Natural killer cell (primary cell): ENCODE measurements around the gene FRMD3. TPM values are rescaled to one million over a fixed set of nuclear protein-coding genes. Genes with fewer than 3 reads are reported as not detected.

Experiments
- ATAC-seq, 3 donors: fragments of 150-1000 bp in 2 of 3; fragments of 200-7000 bp in 1 of 3; cut with Tn5 transposase; 1 replicate in 1 of 3; 2 replicates in 2 of 3; pipeline ENCODE4 v1.10.0; 2021; ENCODE audit warnings: mild to moderate bottlenecking in 2 of 3, moderate library complexity in 2 of 3
- DNase-seq, 2 donors: peaks; one replicate each; pipeline versions ENCODE4 v3.0.0 to v3.0.0-alpha.2; 2013 to 2021; ENCODE audit warnings: mixed read lengths in 1 of 2
- H3K27ac ChIP-seq: one replicate; pipeline ENCODE4 v1.5.1; 2013; ENCODE audit warnings: mild to moderate bottlenecking, low read length
- H3K27me3 ChIP-seq: one replicate; pipeline ENCODE4 v1.6.1; 2013; ENCODE audit warnings: low read length; ENCODE audit not compliant: control insufficient read depth, insufficient read depth
- H3K36me3 ChIP-seq: one replicate; pipeline ENCODE4 v1.6.1; 2013; ENCODE audit warnings: low read length; ENCODE audit not compliant: control insufficient read depth, insufficient read depth
- H3K4me1 ChIP-seq: one replicate; pipeline ENCODE4 v1.6.1; 2013; ENCODE audit warnings: low read length; ENCODE audit not compliant: control insufficient read depth, insufficient read depth
- H3K4me3 ChIP-seq: one replicate; pipeline ENCODE4 v1.5.1; 2013; ENCODE audit warnings: low read length
- H3K9me3 ChIP-seq: one replicate; pipeline ENCODE4 v1.6.1; 2013; ENCODE audit warnings: low read length; ENCODE audit not compliant: control insufficient read depth, insufficient read depth
- H3K27ac Mint-ChIP-seq, 2 donors: one replicate each; pipeline ENCODE4 v1.8.0; 2022; ENCODE audit warnings: mild to moderate bottlenecking in 2 of 2, mixed read lengths in 2 of 2, moderate library complexity in 1 of 2
- H3K27me3 Mint-ChIP-seq, 2 donors: one replicate each; pipeline ENCODE4 v1.8.0; 2022; ENCODE audit warnings: low read depth in 2 of 2, mixed read lengths in 2 of 2
- H3K36me3 Mint-ChIP-seq: one replicate; pipeline ENCODE4 v1.8.0; 2022; ENCODE audit warnings: mixed read lengths
- H3K4me1 Mint-ChIP-seq, 2 donors: one replicate each; pipeline ENCODE4 v1.8.0; 2022; ENCODE audit warnings: mixed read lengths in 2 of 2
- H3K4me3 Mint-ChIP-seq: one replicate; pipeline ENCODE4 v1.8.0; 2022; ENCODE audit warnings: mild to moderate bottlenecking, moderate library complexity, mixed read lengths
- H3K9me3 Mint-ChIP-seq, 2 donors: one replicate each; pipeline ENCODE4 v1.8.0; 2022; ENCODE audit warnings: mixed read lengths in 2 of 2
- CTCF ChIP-seq: fragments of 200-600 bp; IDR thresholded peaks from one replicate; pipeline ENCODE4 v1.8.0; 2022; ENCODE audit warnings: antibody characterized with exemption
- WGBS: methylation state at CpG from one replicate; pipeline ENCODE4 v1.1.7; 2013; ENCODE audit warnings: missing lambda C conversion rate; ENCODE audit not compliant: insufficient coverage; 5-methylcytosine and 5-hydroxymethylcytosine counted together
- intact Hi-C: fragments of 100-400 bp; cut with micrococcal nuclease; formaldehyde crosslinking; loops from one replicate; pipeline ENCODE4 v1.14.2; 2022
- total RNA-seq, 4 donors: library from RNA; stranded (reverse); fragments of 120-200 nt in 1 of 4; gene quantifications; one replicate each; pipeline versions ENCODE4 v1.2.3 to v1.2.4, GENCODE V29; 2013 to 2022

FRMD3 gene
- total RNA-seq, 3 donors from 2014 or later (not counting 1 experiment from before 2014, with no cell fraction given): 1.2 to 2.4 (median 2.1) TPM

- no peak overlapping the region for H3K27ac ChIP-seq
- H3K27me3 Mint-ChIP-seq: peaks cover 0 to 2% of the 10 kb centered on the region in 2 donors
- intact Hi-C loops: no loop called here
- DNase-seq (no peak), ATAC-seq (no peak)
- H3K4me3 Mint-ChIP-seq: no peak overlapping the region
- 59% methylated on average over 2 of the region's 2 CpGs for WGBS
- H3K9me3 Mint-ChIP-seq: no peaks in the 10 kb centered on the region
- no peaks in the 10 kb centered on the region for H3K27me3 ChIP-seq
- TF ChIP-seq CTCF: no peak
- no peaks in the 10 kb centered on the region for H3K36me3 ChIP-seq
- H3K36me3 Mint-ChIP-seq: no peaks in the 10 kb centered on the region
- H3K27ac Mint-ChIP-seq: no peak overlapping the region
- no peaks in the 10 kb centered on the region for H3K4me1 Mint-ChIP-seq
- no peak overlapping the region for H3K4me3 ChIP-seq
- no peaks in the 10 kb centered on the region for H3K9me3 ChIP-seq
- no peaks in the 10 kb centered on the region for H3K4me1 ChIP-seq
These were observed 239.1 kb downstream of the FRMD3 start for GRCh38 chr9:83299094-83299493.

GRCh38 chr9:83296123-83296522, 242.1 kb downstream of the FRMD3 start:
- WGBS: 89% methylated on average over 2 of the region's 2 CpGs
- Mint-ChIP-seq H3K36me3 (no peaks in the 10 kb centered on the region), H3K27me3 (no peaks in the 10 kb centered on the region)

GRCh38 chr9:83294816-83295215, 243.4 kb downstream of the FRMD3 start:
- ATAC-seq (no peak), DNase-seq (no peak)
- 97% methylated on average over 2 of the region's 2 CpGs for WGBS
- H3K27ac ChIP-seq: no peak overlapping the region
- H3K4me3 ChIP-seq: no peak overlapping the region
- Mint-ChIP-seq H3K27me3 (no peaks in the 10 kb centered on the region), H3K9me3 (no peaks in the 10 kb centered on the region), H3K4me3 (no peak overlapping the region), H3K4me1 (no peaks in the 10 kb centered on the region), H3K36me3 (no peaks in the 10 kb centered on the region), H3K27ac (no peak overlapping the region)
- no peaks in the 10 kb centered on the region for H3K9me3 ChIP-seq
- intact Hi-C loops: no loop called here
- no peaks in the 10 kb centered on the region for H3K36me3 ChIP-seq
- no peak for TF ChIP-seq CTCF
- H3K4me1 ChIP-seq: no peaks in the 10 kb centered on the region
- H3K27me3 ChIP-seq: no peaks in the 10 kb centered on the region

More at GRCh38 chr9:83296123-83296522, 242.1 kb downstream of the FRMD3 start:
- H3K4me3 Mint-ChIP-seq: no peak overlapping the region
- H3K27ac ChIP-seq: no peak overlapping the region
- H3K27ac Mint-ChIP-seq: no peak overlapping the region
- ATAC-seq: no peak
- H3K4me3 ChIP-seq: no peak overlapping the region
- intact Hi-C loops: no loop called here
- no peaks in the 10 kb centered on the region for H3K4me1 Mint-ChIP-seq
- H3K4me1 ChIP-seq: no peaks in the 10 kb centered on the region
- H3K27me3 ChIP-seq: no peaks in the 10 kb centered on the region
- no peaks in the 10 kb centered on the region for H3K9me3 Mint-ChIP-seq
- H3K36me3 ChIP-seq: no peaks in the 10 kb centered on the region
- DNase-seq: no peak
- TF ChIP-seq CTCF: no peak
- no peaks in the 10 kb centered on the region for H3K9me3 ChIP-seq

DNA sequence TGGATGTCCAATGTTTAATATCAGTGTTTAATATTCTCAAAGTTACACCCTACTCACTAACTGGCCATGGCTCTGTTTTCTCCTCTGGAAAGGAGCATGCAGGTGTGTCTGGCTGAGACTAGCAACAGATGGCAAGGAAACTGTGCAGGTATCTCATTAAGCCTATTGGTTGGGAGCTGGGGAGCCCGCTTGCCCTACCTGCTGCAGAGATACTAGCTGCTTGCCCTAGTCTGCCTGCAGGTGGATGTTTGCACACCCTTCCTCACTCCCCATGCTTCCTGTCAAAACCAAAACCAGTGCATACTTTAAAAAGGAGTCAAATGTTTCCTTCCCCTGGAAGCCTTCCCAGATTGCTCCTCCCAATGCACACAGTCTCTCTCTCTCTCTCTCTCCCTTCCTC, 247.0 kb downstream of the FRMD3 start:
- Mint-ChIP-seq H3K4me1 (no peaks in the 10 kb centered on the region), H3K27me3 (no peaks in the 10 kb centered on the region), H3K4me3 (no peak overlapping the region), H3K36me3 (no peaks in the 10 kb centered on the region), H3K9me3 (peaks cover 0 to 3% of the 10 kb centered on the region in 2 donors), H3K27ac (no peak overlapping the region)
- Histone ChIP-seq H3K27me3 (no peaks in the 10 kb centered on the region), H3K4me1 (no peaks in the 10 kb centered on the region), H3K36me3 (no peaks in the 10 kb centered on the region), H3K4me3 (no peak overlapping the region), H3K9me3 (no peaks in the 10 kb centered on the region), H3K27ac (no peak overlapping the region)
- WGBS: 100% methylated on average over 1 of the region's 1 CpG
- TF ChIP-seq CTCF: no peak
- ATAC-seq: no peak
- no peak for DNase-seq
- intact Hi-C loops: no loop called here
